AG09319 (cell line): ENCODE data around the gene PPT2.

Experiments used
- DNase-seq: peaks from one replicate; pipeline ENCODE4 v3.0.0-alpha.2; 2010; ENCODE audit warnings: low read depth; ENCODE audit errors: extremely low read depth
- CTCF ChIP-seq: IDR thresholded peaks from 2 replicates; pipeline ENCODE4 v1.5.1; 2011; ENCODE audit warnings: low read depth, mild to moderate bottlenecking, inconsistent platforms, low read length, moderate library complexity

Gene PPT2

GRCh38 chr6:32177183-32177787 lies 23.3 kb downstream of the PPT2 start:
- no peak for TF ChIP-seq CTCF
- no peak for DNase-seq

GRCh38 chr6:32177788-32178546 lies 24.0 kb downstream of the PPT2 start, which contains the start of gene RNF5:
RNF5 (plus strand) TSS chr6:32178405; CDS start chr6:32178512, 107 bp downstream.
- TF ChIP-seq CTCF: no peak
- DNase-seq: peak; percentile 100

DNA sequence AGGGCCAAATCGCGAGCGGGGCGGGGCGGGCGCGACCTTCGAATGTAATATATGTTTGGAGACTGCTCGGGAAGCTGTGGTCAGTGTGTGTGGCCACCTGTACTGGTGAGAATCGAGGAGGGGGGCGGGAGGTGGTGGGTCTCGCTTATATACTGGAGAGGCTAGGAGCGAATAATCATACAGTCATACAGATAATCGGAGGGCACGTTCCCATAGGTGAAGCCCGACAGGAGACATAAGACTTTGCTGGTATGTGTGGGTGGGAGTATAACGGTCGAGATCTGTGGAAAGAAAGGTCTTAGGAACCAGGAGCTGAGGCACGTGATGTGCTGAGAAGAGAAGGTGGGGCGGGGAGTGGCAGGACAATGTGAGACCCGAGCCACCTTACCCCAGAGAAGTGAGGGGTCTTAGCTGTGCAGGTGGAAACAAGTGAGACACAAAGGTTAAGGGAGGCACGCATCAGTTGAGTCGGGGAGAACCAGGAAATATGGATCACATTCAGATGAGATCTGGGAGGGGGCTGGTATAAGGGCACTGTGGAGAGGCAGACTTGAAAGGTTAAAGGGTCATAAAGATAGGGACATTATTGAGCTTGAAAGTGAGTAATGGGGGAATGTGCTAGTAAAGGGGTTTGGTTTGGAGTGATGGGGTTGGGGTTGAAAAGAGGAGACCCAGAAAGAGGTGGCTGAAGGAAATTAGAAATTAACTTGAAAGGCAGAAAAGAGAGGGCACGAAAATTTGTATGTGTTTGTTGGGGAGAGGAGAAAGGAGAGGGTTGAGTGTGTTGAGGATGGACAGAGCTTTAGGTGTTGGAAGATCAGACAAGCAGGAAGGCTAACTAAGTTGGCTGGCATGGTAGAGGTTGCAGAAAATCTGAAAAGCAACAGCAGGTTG lies 24.9 kb downstream of the PPT2 start:
- no peak for DNase-seq
- TF ChIP-seq CTCF: no peak

DNA sequence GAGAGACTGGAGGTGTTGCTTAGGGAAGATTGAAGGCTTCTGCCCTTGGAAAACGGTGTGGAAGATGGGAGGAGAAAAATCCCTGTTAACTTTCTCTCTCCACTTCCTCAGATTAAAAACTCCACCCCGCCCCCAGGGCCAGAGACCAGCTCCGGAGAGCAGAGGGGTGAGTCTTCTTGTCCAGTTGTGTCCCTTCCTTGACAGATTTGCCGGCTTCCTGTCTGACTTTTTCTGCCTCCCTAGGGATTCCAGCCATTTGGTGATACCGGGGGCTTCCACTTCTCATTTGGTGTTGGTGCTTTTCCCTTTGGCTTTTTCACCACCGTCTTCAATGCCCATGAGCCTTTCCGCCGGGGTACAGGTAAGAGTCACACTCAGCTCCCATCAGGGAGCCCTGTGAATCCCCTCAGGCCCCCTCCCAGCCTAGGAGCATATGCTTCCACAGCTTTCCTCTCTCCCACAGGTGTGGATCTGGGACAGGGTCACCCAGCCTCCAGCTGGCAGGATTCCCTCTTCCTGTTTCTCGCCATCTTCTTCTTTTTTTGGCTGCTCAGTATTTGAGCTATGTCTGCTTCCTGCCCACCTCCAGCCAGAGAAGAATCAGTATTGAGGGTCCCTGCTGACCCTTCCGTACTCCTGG lies 25.9 kb downstream of the PPT2 start:
- no peak for TF ChIP-seq CTCF
- DNase-seq: no peak

DNA sequence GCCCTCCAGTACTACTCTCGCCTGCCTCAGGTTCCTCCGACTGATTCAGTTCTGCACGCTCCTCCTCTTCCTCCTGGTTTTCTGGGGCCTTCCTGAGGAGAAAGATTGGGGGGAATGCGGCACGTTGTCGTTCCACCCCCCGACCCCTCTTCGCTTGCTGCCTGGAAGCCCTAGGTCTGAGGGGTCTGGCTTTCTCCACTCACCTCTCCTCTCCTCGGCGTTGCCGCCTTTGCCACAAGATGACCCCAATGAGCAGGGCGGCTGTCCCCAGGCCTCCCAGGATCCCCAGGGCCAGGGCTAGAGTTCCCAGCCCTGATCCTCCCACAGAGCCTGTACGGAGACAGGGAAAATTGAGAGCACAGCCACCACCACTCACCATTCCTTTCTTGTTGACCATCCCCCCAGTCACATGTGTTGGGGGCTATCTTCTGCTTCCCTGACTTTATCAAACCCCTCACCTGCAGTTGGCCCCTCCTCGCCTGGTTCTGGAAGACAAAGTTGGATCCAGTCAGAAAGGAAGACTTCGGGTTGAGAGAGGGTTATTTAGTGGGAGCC lies 27.3 kb downstream of the PPT2 start:
- no peak for DNase-seq
- TF ChIP-seq CTCF: no peak

DNA sequence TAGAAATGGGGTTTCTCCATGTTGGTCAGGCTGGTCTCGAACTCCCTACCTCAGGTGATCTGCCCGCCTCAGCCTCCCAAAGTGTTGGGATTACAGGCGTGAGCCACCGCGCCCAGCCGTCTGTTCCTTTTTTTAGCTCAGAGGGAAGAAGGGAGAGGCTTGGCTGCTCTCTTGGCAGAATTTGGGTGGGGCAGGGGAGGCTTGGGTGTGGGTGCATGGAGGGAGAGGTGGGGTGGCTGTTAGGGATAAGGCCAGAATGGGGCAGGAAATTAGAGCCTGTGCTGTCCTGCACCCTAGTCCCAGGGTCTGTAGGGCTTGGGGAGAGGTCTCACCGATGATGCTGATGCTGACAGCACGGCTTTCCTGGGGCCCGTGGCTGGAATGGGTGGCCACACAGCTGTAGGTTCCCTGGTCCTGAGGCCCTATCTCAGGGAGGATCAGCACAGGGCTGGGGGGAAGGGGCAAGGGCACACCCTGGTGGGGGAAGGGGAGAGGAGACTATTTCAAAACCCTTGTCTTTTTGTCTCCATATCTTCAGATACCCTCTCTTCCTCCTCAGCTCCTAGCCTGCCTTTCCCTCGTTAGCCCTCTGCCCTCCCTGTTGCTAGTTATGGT lies 28.1 kb downstream of the PPT2 start:
- TF ChIP-seq CTCF: no peak
- DNase-seq: no peak
